ENCODE measurements around the gene ANKIB1. TPM values are rescaled to one million over a fixed set of nuclear protein-coding genes. Genes with fewer than 3 reads are reported as not detected.
A peak's percentile ranks its signal among the peaks of the same experiment; 100 is the strongest.
"Not testable (repeated sequence)": the region's sequence is repeated elsewhere in the genome, so short reads cannot be mapped to it uniquely, and the experiment has no call there.

The ANKIB1 gene
- total RNA-seq, 1 experiment from 2014 or later: 17.5 TPM

DNA sequence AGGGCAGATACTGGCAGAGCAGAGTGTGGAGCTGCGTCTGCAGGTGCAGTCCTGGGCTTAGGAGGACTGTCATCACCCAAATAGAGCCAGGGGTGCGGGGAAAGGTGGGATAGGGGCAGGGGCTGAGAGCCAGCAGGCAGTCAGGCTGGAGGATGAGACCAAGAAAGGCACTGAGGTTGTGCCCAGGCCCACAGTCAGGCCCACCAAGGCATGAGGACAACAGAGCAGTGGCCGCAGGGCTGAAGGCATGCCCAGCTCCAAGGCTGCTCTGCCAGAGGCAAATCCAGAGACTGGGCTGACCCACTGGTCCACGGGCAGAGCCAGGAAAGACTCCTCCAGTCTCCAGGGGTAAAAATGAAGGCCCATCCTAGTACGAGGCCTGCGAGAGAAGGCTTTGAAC, 177.2 kb downstream of the ANKIB1 start:
- no peak for DNase-seq
- H3K27me3 ChIP-seq (ENCODE audit: control insufficient read depth, insufficient read depth, low read length): no peaks in the 10 kb centered on the region; the same call in 1 of the 2 replicates
- H3K4me3 ChIP-seq (ENCODE audit: insufficient read depth, low read depth, low read length): no peak overlapping the region
- H3K36me3 ChIP-seq (replicated peaks; ENCODE audit: control insufficient read depth, insufficient read depth, low read length): no peaks in the 10 kb centered on the region

DNA sequence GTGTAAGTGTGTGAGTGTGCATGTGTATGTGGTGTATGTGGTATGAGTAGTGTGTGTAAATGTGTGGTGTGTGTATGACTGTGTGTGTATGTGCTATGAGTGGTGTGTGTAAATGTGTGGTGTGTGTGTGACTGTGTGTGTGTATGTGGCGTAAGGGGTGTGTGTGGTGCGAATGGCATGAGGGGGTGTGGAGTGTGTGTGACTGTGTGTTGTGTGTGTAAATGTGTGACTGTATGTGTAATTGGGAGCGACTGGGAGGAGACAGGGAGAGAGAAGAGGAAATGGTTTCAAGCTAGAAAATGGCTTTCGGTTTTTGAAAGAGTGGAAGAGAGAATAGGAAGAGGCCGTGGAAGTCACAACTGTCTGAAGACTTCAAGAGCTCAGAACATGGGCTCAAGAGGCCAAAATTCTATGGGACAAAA, 177.9 kb downstream of the ANKIB1 start:
- no peak overlapping the region for H3K4me3 ChIP-seq (ENCODE audit: insufficient read depth, low read depth, low read length)
- DNase-seq: no peak

DNA sequence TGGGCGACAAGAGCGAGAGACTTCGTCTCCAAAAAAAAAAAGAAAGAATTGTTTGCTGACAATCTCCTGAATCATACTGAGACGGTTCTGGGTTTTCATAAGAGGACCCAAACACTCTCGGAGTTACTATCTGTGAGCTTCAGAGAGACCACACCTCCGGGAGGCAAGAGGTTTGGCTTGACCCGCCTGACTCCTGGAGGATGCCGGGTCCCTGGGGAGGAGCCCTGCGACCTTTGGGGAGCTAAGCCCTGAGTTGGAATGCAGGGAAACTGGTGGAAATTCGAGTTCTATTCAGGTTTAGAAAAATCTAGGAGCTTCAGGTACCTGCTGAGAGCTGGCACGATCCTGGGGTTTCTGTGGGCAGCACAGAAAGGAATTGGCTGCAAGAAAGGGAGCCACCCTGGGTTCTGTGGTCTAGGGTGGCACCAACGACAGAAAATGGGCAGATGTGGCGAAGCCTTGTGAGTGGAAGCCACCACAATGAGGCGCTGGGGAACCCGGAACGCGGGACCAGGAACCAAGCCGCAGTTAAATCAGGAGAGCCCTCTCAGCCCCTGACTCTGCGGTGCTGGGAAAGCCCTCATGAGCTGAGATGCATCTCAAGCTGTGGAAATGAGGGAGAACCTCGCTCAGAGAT, 179.7 kb downstream of the ANKIB1 start:
- no peak overlapping the region for H3K4me3 ChIP-seq (ENCODE audit: insufficient read depth, low read depth, low read length)
- peak; percentile 38 for DNase-seq
- no peaks in the 10 kb centered on the region; the same call in 1 of the 2 replicates for H3K27me3 ChIP-seq (ENCODE audit: control insufficient read depth, insufficient read depth, low read length)
- H3K36me3 ChIP-seq (replicated peaks; ENCODE audit: control insufficient read depth, insufficient read depth, low read length): no peaks in the 10 kb centered on the region

More for the DNA sequence above, 177.9 kb downstream of the ANKIB1 start:
- Histone ChIP-seq H3K36me3 (replicated peaks; ENCODE audit: control insufficient read depth, insufficient read depth, low read length) (no peaks in the 10 kb centered on the region), H3K27me3 (ENCODE audit: control insufficient read depth, insufficient read depth, low read length) (no peaks in the 10 kb centered on the region; the same call in 1 of the 2 replicates)

DNA sequence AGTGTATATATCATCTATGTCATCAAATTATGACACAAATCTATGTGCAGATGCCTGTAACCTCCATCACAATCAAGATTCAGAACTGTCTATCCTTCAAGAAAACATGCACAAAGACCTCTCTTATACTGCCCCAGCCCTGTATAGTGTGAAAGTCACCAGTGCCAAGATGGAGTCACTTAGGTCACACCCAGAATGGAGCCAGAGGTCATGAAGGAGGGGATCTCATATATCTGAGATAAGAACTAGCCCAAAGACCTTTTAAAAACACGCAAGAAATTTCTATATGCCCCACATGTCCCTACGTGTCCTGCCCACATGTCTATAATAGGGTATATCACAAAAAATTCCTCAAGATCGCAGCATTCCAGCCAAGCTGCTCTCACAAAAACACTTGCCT, 181.4 kb downstream of the ANKIB1 start:
- H3K4me3 ChIP-seq (ENCODE audit: insufficient read depth, low read depth, low read length): no peak overlapping the region
- no peaks in the 10 kb centered on the region for H3K36me3 ChIP-seq (replicated peaks; ENCODE audit: control insufficient read depth, insufficient read depth, low read length)
- no peaks in the 10 kb centered on the region; the same call in 1 of the 2 replicates for H3K27me3 ChIP-seq (ENCODE audit: control insufficient read depth, insufficient read depth, low read length)
- no peak for DNase-seq

DNA sequence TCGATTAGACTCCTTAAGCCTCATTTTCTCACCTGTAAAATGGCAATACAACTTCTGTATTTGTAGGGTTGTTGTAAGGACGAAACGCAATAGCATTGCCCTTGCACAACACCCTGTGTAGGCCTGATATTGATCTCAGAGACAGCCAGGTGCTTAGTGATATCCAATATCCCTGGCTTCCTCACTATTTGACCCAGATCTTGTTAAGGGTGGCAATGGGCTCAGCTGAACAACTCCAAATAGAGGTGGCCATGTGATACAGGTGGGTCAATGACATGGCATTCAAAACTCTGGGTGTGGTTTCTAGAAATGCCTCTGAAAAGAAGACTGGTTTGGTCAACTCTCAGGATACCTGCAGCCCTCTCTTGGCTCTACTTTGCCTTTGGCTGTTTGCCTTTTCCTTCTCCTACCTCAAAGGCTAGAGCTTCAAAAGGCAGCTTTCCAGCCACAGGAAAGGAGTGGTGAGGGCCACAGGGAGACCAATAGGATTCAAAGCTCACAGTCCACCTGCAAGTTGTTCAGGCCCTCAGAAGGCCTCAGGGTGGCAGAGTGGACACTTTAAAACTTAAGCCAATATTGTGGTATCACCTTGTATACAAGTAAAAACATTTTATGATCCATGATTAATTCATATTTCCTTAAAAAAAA, 186.6 kb downstream of the ANKIB1 start:
- Histone ChIP-seq H3K27me3 (ENCODE audit: control insufficient read depth, insufficient read depth, low read length) (no peaks in the 10 kb centered on the region), H3K4me3 (ENCODE audit: insufficient read depth, low read depth, low read length) (no peak overlapping the region), H3K36me3 (replicated peaks; ENCODE audit: control insufficient read depth, insufficient read depth, low read length) (no peaks in the 10 kb centered on the region)
- DNase-seq: no peak

DNA sequence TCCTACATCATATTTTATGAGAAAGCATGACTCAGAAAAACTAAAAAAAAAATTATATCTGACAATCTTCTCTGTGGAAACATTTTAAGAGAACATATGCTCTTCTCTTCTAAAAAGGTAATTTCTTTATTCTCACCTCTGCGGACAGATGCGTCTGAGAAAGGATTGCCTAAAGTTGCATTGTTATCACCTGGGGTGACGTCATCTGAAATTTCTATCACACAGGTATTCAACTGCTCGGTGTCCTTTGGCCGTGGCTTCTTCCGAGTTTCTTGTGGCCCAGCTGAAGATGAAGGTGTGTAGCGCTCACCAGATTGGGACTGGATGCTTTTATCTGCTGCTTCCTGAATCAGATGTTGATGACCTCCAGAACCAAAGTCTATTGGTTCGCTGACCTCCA, 187.2 kb downstream of the ANKIB1 start:
- no peaks in the 10 kb centered on the region for H3K27me3 ChIP-seq (ENCODE audit: control insufficient read depth, insufficient read depth, low read length)
- no peak for DNase-seq
- no peaks in the 10 kb centered on the region for H3K36me3 ChIP-seq (replicated peaks; ENCODE audit: control insufficient read depth, insufficient read depth, low read length)
- no peak overlapping the region for H3K4me3 ChIP-seq (ENCODE audit: insufficient read depth, low read depth, low read length)

DNA sequence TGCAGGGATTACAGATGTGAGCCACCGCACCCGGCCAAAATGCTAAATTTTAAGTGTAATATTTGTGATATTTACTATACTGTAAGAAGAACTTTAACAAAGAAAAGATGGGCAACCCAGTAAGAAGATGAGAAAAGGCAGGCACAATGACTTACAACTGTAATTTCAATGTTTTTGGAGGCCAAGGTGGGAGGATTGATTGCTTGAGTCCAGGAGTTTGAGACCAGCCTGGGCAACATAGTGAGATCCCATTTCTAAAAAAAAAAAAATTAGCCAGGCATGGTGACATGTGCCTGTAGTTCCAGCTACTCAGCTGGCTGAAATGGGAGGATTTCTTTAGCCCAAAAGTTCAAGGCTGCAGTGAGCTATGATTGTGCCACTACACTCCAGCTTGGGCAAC, 189.8 kb downstream of the ANKIB1 start:
- no peak for DNase-seq
- H3K36me3 ChIP-seq (replicated peaks; ENCODE audit: control insufficient read depth, insufficient read depth, low read length): no peaks in the 10 kb centered on the region
- no peak overlapping the region for H3K4me3 ChIP-seq (ENCODE audit: insufficient read depth, low read depth, low read length)
- H3K27me3 ChIP-seq (ENCODE audit: control insufficient read depth, insufficient read depth, low read length): no peaks in the 10 kb centered on the region

DNA sequence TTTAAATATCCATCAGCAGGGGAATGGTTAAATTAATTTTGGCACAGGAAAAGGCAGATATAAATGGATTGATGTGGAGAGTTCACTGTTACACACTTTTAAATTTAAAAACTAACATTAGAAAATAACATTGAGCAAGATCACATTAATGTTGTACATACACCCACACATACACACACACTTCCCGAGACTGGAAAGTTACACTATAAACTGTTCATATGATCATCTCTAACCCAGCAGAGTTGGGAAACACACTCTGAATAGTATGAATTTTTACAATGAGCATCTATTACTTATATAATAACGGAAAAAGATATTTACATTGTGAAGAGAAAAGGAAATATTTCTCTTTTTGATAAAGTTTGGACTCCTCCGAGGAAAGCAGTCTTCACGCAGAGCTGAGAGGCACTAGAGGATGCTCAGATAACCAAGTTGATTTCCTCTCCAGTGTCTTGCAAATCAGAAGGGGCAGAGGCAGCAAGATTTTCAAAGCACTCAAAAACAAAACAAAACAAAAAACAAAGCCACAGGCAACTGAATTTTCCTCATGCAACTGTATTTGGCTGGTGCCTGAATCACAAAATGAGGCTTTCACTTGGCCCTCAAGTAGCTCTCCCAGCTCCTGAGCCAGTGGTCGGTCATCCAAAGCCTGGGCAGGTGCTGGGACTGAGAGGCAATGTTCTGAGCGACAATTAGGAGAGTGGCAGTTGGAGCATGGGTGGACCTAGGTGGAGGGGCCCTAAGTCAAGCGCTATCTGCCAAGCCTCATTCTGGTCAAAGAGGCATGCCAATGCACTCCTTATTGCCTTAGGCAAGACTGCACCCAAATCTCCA, 191.1 kb downstream of the ANKIB1 start:
- no peak for DNase-seq
- no peak overlapping the region for H3K4me3 ChIP-seq (ENCODE audit: insufficient read depth, low read depth, low read length)
- no peaks in the 10 kb centered on the region for H3K36me3 ChIP-seq (replicated peaks; ENCODE audit: control insufficient read depth, insufficient read depth, low read length)
- H3K27me3 ChIP-seq (ENCODE audit: control insufficient read depth, insufficient read depth, low read length): no peaks in the 10 kb centered on the region

DNA sequence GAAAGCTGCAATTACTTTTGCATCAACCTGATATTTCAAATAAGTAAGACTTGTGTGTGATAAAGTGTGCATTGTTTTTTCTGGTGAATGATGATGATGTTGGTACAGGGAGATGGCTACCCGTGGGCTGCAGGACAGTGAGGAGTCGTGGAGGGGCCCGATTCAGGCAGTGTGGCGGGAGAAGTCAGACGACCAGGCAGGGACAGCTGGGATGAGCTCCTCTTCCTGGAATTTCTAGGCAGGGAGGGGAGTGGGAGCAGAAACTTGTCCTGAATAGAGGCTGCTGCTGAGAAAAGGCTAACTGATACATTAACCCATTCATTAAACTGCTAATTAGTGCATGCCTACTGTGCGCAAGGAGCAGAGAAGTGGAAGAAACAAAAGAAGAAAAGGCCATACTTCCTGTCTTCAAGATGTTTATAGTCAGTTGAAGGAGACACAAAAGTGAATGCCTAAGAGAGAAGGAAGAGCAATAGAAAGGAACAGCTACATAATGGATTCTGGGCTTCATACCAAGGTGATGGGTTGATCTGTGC, 192.2 kb downstream of the ANKIB1 start:
- Histone ChIP-seq H3K27me3 (ENCODE audit: control insufficient read depth, insufficient read depth, low read length) (no peaks in the 10 kb centered on the region), H3K36me3 (replicated peaks; ENCODE audit: control insufficient read depth, insufficient read depth, low read length) (no peaks in the 10 kb centered on the region), H3K4me3 (ENCODE audit: insufficient read depth, low read depth, low read length) (no peak overlapping the region)
- no peak for DNase-seq

DNA sequence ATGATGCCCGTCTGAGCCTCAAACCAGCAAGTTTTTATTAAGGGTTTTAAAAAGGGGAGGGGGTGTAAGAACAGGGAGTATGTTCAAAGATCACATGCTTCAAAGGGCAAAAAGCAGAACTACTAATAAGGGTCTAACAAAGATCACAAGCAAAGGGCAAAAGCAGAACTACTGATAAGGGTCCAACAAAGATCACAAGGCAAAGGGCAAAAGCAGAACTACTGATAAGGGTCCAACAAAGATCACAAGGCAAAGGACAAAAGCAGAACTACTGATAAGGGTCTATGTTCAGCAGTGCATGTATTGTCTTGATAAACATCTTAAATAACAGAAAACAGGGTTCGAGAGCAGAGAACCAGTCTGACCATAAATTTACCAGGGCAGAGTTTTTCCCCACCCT, 196.9 kb downstream of the ANKIB1 start:
- H3K27me3 ChIP-seq (ENCODE audit: control insufficient read depth, insufficient read depth, low read length); H3K36me3 ChIP-seq (replicated peaks; ENCODE audit: control insufficient read depth, insufficient read depth, low read length); H3K4me3 ChIP-seq (ENCODE audit: insufficient read depth, low read depth, low read length); DNase-seq: not testable (repeated sequence)

DNA sequence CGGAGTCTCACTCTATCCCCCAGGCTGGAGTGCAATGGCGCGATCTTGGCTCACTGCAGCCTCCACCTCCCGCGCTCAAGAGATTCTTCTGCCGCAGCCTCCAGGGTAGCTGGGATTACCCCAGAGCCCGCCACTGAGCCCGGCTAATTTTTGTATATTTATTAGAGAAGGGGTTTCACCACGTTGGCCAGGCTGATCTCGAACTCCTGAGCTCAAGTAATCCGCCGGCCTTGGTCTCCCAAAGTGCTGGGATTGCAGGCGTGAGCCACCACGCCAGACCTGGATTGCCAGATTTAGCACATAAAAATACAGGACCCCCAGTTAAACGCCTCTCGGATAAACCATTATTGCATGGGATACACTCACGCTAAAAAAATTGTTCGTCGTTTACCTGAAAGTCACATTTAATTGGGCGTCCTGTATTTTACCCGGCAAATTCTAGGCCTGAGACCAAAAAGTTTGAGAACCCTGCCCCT, 201.1 kb downstream of the ANKIB1 start:
- peaks cover 22% of the 10 kb centered on the region for H3K36me3 ChIP-seq (replicated peaks; ENCODE audit: control insufficient read depth, insufficient read depth, low read length)
- no peaks in the 10 kb centered on the region for H3K27me3 ChIP-seq (ENCODE audit: control insufficient read depth, insufficient read depth, low read length)
- no peak for DNase-seq
- H3K4me3 ChIP-seq (ENCODE audit: insufficient read depth, low read depth, low read length): peak overlapping the region; percentile 95; the same call in 1 of the 2 replicates

DNA sequence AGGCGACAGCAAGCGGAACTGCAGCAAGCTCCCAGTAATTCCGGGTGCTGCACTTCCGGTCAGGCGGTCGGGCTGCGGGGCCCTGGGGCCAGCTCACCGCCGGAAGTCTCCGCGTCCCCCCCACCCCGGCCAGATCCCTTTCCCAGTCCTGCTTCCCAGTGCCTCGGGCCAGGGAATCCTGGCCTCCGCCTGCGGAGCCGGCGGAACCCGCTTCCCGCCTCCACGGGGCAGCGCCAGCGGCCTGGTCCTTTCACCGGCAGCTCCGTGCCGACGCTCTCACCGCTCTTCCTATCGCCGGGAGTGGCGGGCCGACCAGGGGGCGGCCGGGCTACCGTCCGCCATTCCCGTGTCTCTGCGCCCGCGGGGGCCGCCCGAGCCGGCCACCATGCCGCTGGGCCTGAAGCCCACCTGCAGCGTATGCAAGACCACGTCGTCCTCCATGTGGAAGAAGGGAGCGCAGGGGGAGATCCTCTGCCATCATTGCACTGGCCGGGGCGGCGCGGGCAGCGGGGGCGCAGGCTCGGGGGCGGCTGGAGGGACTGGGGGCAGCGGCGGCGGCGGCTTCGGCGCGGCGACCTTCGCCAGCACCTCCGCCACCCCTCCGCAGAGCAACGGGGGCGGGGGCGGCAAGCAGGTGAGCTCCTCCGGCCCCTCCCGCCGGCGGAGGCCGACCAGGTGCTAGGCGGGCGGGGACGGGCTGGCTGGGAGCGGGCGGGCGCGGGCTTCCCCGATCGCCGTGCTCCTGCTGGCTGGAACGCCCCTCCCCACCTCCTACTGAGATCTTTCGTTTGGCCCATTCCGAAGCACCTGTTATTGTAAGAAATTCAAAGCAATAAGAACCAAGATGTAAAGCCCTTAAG, 201.8 kb downstream of the ANKIB1 start, which contains the start of gene GATAD1:
GATAD1 (plus strand) TSS at position 138 of the 860 bp plus-strand sequence; CDS start at position 386, 248 bp downstream.
- Histone ChIP-seq H3K27me3 (ENCODE audit: control insufficient read depth, insufficient read depth, low read length) (no peaks in the 10 kb centered on the region), H3K36me3 (replicated peaks; ENCODE audit: control insufficient read depth, insufficient read depth, low read length) (peaks cover 27% of the 10 kb centered on the region), H3K4me3 (ENCODE audit: insufficient read depth, low read depth, low read length) (peak within 1 kb of the TSS; percentile 95)
- peak; percentile 95 for DNase-seq

DNA sequence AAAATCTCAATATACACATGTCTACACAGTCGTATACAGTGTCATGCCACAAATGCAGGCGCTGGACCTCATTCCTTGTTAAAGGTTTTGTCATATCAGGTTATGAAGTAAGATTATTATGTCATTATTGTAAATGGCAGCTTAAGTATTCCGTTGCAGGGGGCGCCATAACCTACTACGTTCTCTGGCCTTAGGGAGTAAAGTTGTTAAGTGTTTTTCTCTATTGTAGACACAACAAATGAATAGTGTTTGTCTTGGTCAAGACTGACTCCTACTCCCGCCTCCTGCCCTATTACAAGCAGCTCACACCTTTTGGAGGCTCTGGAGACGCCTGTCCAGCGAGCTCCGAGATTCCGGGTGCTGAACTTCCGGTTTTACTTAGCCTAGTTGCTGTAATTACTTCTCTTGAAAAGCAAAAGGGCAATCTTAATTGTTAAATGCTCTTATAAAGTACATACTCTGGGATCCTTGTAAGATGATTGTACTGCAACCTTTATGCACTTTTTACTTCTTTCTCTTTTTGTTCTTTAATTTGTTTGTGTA, 202.5 kb downstream of the ANKIB1 start:
- no peaks in the 10 kb centered on the region for H3K27me3 ChIP-seq (ENCODE audit: control insufficient read depth, insufficient read depth, low read length)
- H3K36me3 ChIP-seq (replicated peaks; ENCODE audit: control insufficient read depth, insufficient read depth, low read length): peaks cover 29% of the 10 kb centered on the region
- H3K4me3 ChIP-seq (ENCODE audit: insufficient read depth, low read depth, low read length): peak overlapping the region; percentile 95
- DNase-seq: peak; percentile 44
